HFF-Myc (cell line): Measurements from ENCODE around the gene C1QB.

Source experiments
- DNase-seq: peaks from one replicate; pipeline ENCODE4 v3.0.0-alpha.2; 2011; ENCODE audit warnings: low read depth; ENCODE audit errors: extremely low read depth
- H3K4me3 ChIP-seq: replicated peaks from 2 replicates; pipeline ENCODE4 v1.5.1; 2011; ENCODE audit warnings: low read depth, mild to moderate bottlenecking, control low read depth, low read length
- CTCF ChIP-seq: IDR thresholded peaks from 2 replicates; pipeline ENCODE4 v1.5.1; 2012; ENCODE audit warnings: mild to moderate bottlenecking, low read depth, low read length, control low read depth; ENCODE audit errors: missing control alignments

Gene C1QB

GRCh38 chr1:22628698-22629444 lies 24.2 kb upstream of the C1QB start:
- no peak for DNase-seq
- no peak for TF ChIP-seq CTCF
- no peak overlapping the region for H3K4me3 ChIP-seq

- no peak for DNase-seq
- no peak for TF ChIP-seq CTCF
- H3K4me3 ChIP-seq: no peak overlapping the region
These were observed 23.1 kb upstream of the C1QB start for GRCh38 chr1:22629886-22630285.

DNA sequence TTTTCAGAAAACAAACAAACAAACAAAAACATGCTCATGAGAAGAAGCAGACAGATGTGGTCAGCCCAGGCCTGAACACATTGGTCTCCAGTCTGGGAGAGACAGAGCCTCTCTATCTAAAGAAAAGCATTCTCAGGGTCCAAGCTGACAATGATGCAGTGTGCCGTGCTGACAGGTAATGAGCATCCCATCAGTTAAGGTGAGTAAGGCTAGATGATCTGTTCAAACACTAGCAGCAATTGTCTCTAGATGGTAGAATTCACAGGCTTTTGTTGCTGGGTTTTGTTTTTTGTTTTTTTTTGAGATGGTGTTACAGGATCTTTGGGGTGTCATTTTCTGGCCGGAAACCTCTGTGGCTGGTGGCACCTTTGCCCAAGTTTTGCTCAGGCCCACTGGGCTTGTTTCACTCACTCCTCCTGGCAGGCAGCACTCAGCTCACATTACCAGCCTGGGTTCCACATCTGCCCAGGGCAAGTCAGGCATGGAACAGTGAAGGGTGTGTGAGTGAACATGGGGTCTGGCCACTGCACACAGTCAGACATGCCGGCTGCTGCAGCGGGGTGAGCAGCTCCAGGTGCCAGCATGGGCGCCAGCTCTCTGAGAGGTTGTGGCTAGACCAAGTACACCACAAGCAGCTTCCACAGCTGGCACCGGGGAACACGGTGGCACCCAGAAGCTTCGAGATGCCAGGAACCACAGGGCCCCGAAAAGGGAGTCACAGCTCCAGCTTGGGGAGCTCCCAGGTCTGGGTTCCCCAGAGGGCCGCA lies 19.2 kb upstream of the C1QB start:
- no peak for DNase-seq
- no peak for TF ChIP-seq CTCF
- no peak overlapping the region for H3K4me3 ChIP-seq

DNA sequence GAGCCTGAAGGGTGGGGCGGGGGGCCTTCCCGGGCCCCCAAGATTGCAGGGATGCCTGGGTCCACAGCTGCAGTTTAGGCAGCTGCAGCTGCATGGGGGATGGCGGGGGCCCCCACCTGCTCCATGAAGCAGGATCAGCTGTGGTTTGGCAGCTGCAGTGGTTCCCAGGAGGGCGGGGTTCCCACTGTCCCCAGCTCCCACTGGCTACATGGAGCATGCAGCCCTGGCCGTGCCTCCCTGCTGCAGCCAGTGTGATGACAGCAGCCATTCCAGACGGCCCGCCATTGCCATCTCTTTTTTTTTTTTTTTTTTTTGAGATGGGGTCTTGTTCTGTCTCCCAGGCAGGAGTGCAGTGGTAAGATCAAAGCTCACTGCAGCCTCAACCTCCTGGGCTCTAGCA lies 17.6 kb upstream of the C1QB start:
- TF ChIP-seq CTCF: no peak
- DNase-seq: no peak
- no peak overlapping the region for H3K4me3 ChIP-seq

DNA sequence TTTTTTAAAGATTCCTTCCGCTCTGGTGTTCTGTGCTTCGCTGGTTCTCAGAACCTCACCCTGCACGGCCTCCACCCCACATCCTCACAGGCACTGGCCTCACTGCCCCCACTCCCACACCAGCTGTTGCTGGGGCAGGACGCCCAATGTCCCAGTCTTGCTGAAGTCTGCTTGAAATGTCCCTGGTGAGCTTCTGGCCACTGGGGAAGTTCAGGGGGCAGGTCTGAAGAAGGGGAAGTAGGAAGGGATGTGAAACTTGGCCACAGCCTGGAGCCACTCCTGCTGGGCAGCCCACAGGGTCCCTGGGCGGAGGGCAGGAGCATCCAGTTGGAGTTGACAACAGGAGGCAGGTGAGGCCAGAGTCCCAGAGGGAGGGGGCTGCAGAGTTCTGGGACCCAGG lies 16.7 kb upstream of the C1QB start, which contains the start of gene C1QA:
C1QA (plus strand) TSS at position 276 of the 400 bp plus-strand sequence. CDS start 989 bp downstream, outside the sequence.
- H3K4me3 ChIP-seq: no peak within 1 kb of the TSS
- DNase-seq: no peak
- TF ChIP-seq CTCF: no peak

- H3K4me3 ChIP-seq: no peak overlapping the region
- no peak for DNase-seq
- no peak for TF ChIP-seq CTCF
These were observed 16.1 kb upstream of the C1QB start for GRCh38 chr1:22636927-22637326.
